HG03439 (cell line): ENCODE measurements around the gene NOL4L.
"Not testable (repeated sequence)": the region's sequence is repeated elsewhere in the genome, so short reads cannot be mapped to it uniquely, and the experiment has no call there.

Source experiments
- ATAC-seq: cut with Tn5 transposase; IDR thresholded peaks from one replicate; pipeline ENCODE4 v1.9.1; 2021; ENCODE audit warnings: mild to moderate bottlenecking, moderate library complexity; ENCODE audit not compliant: unreplicated experiment

Gene NOL4L

GRCh38 chr20:32597714-32598113 is 12.6 kb upstream of the NOL4L start:
- ATAC-seq = no peak

- ATAC-seq = no peak
Observed at GRCh38 chr20:32596681-32597252, 11.6 kb upstream of the NOL4L start.

DNA sequence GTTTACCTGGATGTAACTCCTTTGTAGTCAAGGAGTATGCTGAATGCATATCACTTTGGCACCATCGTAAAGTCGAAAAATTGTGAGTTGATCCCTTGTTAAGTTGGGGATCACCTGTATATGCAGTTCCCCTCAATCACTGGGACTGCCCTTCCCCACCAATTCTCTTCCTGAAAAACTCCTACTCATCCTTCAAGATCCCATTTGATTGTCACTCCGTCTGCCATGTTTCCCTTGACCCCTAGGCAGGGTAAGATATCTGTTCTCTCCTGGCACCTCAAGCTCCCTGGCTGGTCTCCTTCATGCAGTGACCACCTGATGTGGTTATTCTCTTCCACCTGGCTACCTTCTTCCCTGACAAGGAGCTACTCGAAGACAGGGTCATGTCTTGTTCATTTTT is 10.0 kb upstream of the NOL4L start:
- ATAC-seq = no peak

DNA sequence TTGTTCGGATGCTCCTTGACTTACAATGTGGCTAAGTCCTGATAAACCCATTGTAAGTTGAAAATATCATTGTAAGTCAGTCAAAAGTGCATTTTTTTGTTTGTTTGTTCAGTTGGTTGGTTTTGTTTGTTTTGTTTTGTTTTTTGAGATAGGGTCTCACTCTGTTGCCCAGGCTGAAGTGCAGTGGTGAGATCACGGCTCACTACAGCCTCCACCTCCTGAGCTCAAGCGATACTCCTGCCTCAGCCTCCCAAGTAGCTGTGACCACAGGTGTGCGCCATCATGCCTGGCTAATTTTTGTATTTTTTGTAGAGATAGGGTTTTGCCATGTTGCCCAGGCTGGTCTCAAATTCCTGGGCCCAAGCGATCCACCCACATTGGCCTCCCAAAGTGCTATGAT is 9.5 kb upstream of the NOL4L start:
- ATAC-seq = not testable (repeated sequence)

- ATAC-seq = no peak
Observed at GRCh38 chr20:32594204-32594603, 9.1 kb upstream of the NOL4L start.

- ATAC-seq = not testable (repeated sequence)
Observed at GRCh38 chr20:32592616-32593015, 7.5 kb upstream of the NOL4L start.

- ATAC-seq = no peak
Observed at GRCh38 chr20:32592022-32592421, 6.9 kb upstream of the NOL4L start.

DNA sequence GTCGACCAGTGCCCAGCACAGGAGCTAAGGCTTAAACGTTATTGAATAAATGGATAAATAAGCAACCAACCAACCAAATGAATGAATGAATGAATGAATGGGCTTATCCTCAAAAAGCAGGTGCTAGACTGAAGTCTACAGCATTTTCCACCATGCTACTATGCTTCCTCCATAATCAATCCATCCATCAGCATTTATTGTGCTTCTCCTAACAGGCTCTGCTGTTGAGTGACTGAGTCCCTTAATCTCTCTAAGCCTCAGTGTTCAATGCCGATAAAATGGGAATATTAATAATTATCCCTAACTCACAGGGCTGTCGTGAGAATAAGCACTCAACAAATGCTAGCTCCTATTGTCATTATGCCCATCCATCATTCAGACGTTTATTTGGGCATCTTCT is 4.6 kb upstream of the NOL4L start:
- ATAC-seq = no peak

- ATAC-seq = no peak
Observed at GRCh38 chr20:32589256-32589655, 4.1 kb upstream of the NOL4L start.

GRCh38 chr20:32588040-32588439 is 2.9 kb upstream of the NOL4L start:
- ATAC-seq = no peak

DNA sequence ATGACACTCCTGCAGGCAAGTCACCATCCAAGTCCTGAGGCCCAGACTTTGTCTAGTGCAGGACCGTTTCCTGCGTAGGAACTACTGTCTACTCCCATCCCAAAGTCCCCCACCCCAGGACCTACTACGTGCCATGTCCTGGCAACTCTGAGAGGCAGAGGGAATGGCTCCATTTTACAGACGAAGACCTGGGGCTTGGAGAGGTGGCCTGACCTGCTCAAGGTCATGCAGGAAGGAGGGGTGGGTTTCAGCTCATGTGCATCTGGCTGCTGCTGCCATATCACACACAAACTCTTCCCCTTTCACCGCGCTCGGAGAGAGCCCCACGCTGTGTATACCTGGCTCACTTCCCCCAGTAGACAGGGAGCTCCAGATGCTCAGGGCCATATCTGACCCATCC is 1.2 kb upstream of the NOL4L start:
- ATAC-seq = no peak

DNA sequence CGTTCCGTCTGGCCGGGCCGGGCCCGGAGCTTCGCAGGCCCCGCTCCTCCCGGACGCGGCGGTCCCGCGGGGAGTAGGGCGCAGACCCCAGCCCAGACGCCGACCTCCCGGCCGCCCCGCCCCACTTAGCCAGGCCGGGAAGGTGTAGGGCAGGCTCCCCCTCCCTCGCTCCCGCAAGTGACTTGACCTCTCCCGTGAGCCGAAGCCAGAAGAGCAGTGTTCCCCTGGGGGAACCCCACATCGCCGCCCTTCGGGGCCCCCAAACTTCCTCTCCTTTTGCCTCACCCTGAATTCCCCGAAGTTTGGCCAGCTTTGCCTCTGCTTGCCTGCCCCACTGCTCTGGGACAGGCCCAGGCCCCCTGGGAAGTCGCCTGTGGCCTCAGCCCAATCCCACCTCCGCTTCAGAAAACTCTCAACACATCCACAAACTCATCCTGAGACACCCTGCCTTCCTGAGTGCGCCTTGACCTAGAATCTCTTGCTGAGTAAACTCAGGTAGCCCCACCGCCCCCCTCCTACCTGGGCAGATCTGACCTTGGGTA is 524 bp upstream of the NOL4L start:
- ATAC-seq = no peak

- ATAC-seq = no peak
Observed at GRCh38 chr20:32583581-32584070, 1.5 kb downstream of the NOL4L start.

GRCh38 chr20:32582659-32583580 is 2.2 kb downstream of the NOL4L start:
- no peak for ATAC-seq

GRCh38 chr20:32581839-32582658 is 3.1 kb downstream of the NOL4L start:
- no peak for ATAC-seq

DNA sequence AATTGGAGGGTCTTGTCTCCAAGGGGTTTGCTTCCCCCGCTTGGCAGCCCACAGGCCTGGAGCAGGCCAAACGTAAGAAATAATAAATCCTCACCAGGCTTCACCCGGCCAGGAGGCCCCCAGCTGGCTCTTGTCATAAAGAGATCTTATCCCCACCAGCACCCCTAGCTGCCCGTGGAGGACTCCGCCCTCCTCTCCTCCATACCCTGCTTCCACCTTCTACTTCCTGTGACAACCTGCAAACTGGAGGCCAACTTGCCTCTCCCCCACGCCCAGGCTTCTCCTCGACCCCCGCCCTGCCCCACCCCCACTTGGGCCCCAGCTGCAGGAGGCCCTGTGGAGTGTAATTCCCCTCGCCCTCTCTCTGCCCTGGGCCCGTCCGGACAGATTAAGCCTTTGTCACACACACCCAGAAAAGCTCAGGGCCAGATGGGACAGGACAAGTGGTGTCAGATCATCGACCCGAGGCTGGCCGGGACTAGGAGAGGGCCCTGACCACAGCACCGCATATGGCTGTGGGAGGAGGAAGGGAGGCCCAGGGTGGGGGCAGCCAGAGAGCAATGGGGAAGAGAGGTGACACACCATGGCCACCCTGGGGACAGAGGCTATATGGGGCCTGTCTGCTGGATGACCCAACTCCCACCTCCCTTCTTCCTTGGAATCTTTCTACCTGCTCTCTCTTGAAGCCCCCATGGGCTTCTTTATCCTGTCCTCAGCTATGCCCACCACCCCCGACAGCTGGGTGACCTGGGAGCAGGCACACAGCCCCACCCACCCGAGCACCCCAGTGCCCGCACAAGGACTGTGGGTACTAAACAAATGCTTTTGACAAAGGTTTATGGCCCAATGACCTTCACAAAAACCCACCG is 3.9 kb downstream of the NOL4L start:
- no peak for ATAC-seq

- ATAC-seq = no peak
Observed at GRCh38 chr20:32580219-32580969, 4.7 kb downstream of the NOL4L start.

- no peak for ATAC-seq
Observed at GRCh38 chr20:32578840-32579390, 6.2 kb downstream of the NOL4L start.

- not testable (repeated sequence) for ATAC-seq
Observed at GRCh38 chr20:32578062-32578461, 7.1 kb downstream of the NOL4L start.
